Endothelial cell of umbilical vein (primary cell): ENCODE measurements around the gene OR52K2. TPM values are rescaled to one million over a fixed set of nuclear protein-coding genes. Genes with fewer than 3 reads are reported as not detected.

ENCODE experiments used
- BruUV-seq: library from RNA; stranded (reverse); fragments of 400-500 nt; replicated peaks from 2 replicates; lab custom pipeline; 2021; lab: Mats Ljungman, UMichigan
- CTCF ChIA-PET: fragments of 300-600, 350-600 bp; sonication (Branson Sonifier 250); formaldehyde crosslinking; loops from one replicate; lab custom pipeline; 2021; ENCODE audit warnings: antibody characterized with exemption, inconsistent platforms; lab: Charles Lee
- POLR2A ChIA-PET: fragments of 300-600, 350-600 bp; sonication (Branson Sonifier 250); formaldehyde crosslinking; loops from one replicate; lab custom pipeline; 2021; ENCODE audit warnings: antibody characterized with exemption, inconsistent platforms; lab: Charles Lee
- DNase-seq: peaks from one replicate; pipeline ENCODE4 v3.0.0-alpha.2; 2011; ENCODE audit warnings: low read depth, low spot score
- FAIRE-seq: peaks from 2 replicates; lab custom pipeline; 2011; peaks lifted over from hg19 to GRCh38; lab: Jason Lieb, UNC
- H2AFZ ChIP-seq: 2 replicates; pipeline ENCODE4 v1.6.0; 2012; ENCODE audit warnings: low read depth, low read length, control low read depth, inconsistent platforms
- H3K27ac ChIP-seq: 2 replicates; pipeline ENCODE4 v1.5.1; 2011; ENCODE audit warnings: low read depth, mild to moderate bottlenecking, control low read depth, low read length, moderate library complexity; ENCODE audit not compliant: insufficient read depth
- H3K27me3 ChIP-seq, 2 experiments: 2 replicates each; pipeline versions ENCODE4 v1.6.0 to v1.6.1; 2011; ENCODE audit warnings: low read length in 2 of 2, mixed read lengths in 1 of 2; ENCODE audit not compliant: control insufficient read depth in 2 of 2, insufficient read depth in 2 of 2
- H3K36me3 ChIP-seq, 2 experiments: 2 replicates in 1 of 2; 3 replicates in 1 of 2; pipeline ENCODE4 v1.5.1; 2011; ENCODE audit warnings: low read length in 2 of 2, mild to moderate bottlenecking in 1 of 2, moderate library complexity in 1 of 2; ENCODE audit not compliant: control insufficient read depth in 2 of 2, insufficient read depth in 2 of 2; ENCODE audit errors: extremely low read depth in 1 of 2
- H3K4me1 ChIP-seq: 3 replicates; pipeline ENCODE4 v1.5.1; 2011; ENCODE audit warnings: mild to moderate bottlenecking, low read length; ENCODE audit not compliant: control insufficient read depth, insufficient read depth; ENCODE audit errors: extremely low read depth
- H3K4me2 ChIP-seq: 2 replicates; pipeline ENCODE4 v1.6.1; 2011; ENCODE audit warnings: low read length, control low read depth, mixed read lengths; ENCODE audit not compliant: insufficient read depth
- H3K4me3 ChIP-seq, 3 experiments: fragments of 200-600 bp in 1 of 3; sonication (generic), shearing (Covaris generic) in 1 of 3; replicated peaks in 1 of 3; 2 replicates each; pipeline ENCODE4 v1.5.1; 2011 to 2016; ENCODE audit warnings: control low read depth in 3 of 3, low read length in 3 of 3, mild to moderate bottlenecking in 2 of 3, inconsistent platforms in 1 of 3, low read depth in 1 of 3, moderate library complexity in 1 of 3; ENCODE audit not compliant: insufficient read depth in 1 of 3
- H3K79me2 ChIP-seq: 2 replicates; pipeline ENCODE4 v1.6.0; 2012; ENCODE audit warnings: low read length, inconsistent platforms; ENCODE audit not compliant: control insufficient read depth, insufficient read depth
- H3K9ac ChIP-seq: replicated peaks from 2 replicates; pipeline ENCODE3; 2011; ENCODE audit warnings: low read length, control low read depth; ENCODE audit not compliant: insufficient read depth; ENCODE audit errors: extremely low read depth
- H3K9me1 ChIP-seq: replicated peaks from 3 replicates; pipeline ENCODE4 v1.6.0; 2011; ENCODE audit warnings: mild to moderate bottlenecking, low read length; ENCODE audit not compliant: control insufficient read depth, insufficient read depth; ENCODE audit errors: extremely low read depth
- H3K9me3 ChIP-seq: replicated peaks from 2 replicates; pipeline ENCODE4 v1.5.1; 2012; ENCODE audit warnings: low read length, inconsistent platforms; ENCODE audit not compliant: control insufficient read depth, insufficient read depth
- H4K20me1 ChIP-seq: replicated peaks from 2 replicates; pipeline ENCODE3; 2011; ENCODE audit warnings: mild to moderate bottlenecking, low read length; ENCODE audit not compliant: control insufficient read depth, insufficient read depth; ENCODE audit errors: extremely low read depth
- EZH2 ChIP-seq: IDR thresholded peaks from 2 replicates; pipeline ENCODE4 v1.6.1; 2012; ENCODE audit warnings: borderline replicate concordance, low read depth, mild to moderate bottlenecking, moderate library complexity, low read length, inconsistent platforms; ENCODE audit not compliant: severe bottlenecking
- FOS ChIP-seq: IDR thresholded peaks from 2 replicates; pipeline ENCODE4 v1.6.1; 2011; ENCODE audit warnings: mild to moderate bottlenecking, low read length, moderate library complexity, borderline replicate concordance; ENCODE audit not compliant: insufficient read depth
- GATA2 ChIP-seq: IDR thresholded peaks from 2 replicates; pipeline ENCODE4 v1.7.0; 2011; ENCODE audit warnings: low read depth, mild to moderate bottlenecking, moderate library complexity, mixed read lengths, low read length; ENCODE audit not compliant: insufficient read length, insufficient read depth
- JUN ChIP-seq: IDR thresholded peaks from 2 replicates; pipeline ENCODE4 v1.6.1; 2011; ENCODE audit warnings: borderline replicate concordance, low read depth; ENCODE audit not compliant: insufficient read length, insufficient read depth
- MYC ChIP-seq: IDR thresholded peaks from one replicate; pipeline ENCODE4 v1.6.1; 2011; ENCODE audit warnings: mild to moderate bottlenecking, low read depth, low read length
- POLR2A ChIP-seq: IDR thresholded peaks from 2 replicates; pipeline ENCODE4 v1.6.1; 2012; ENCODE audit warnings: low read depth, mild to moderate bottlenecking, control low read depth, low read length
- POLR2AphosphoS5 ChIP-seq: IDR thresholded peaks from 2 replicates; pipeline ENCODE4 v1.6.1; 2012; ENCODE audit warnings: low read depth, mild to moderate bottlenecking, control low read depth, low read length, moderate library complexity; ENCODE audit not compliant: insufficient read depth
- dilution Hi-C: fragments of 300-500 bp; cut with MboI; formaldehyde crosslinking; loops from one replicate; pipeline ENCODE4 v1.15.0; 2019; ENCODE audit warnings: low sequenced_read_pairs; ENCODE audit not compliant: extremely low pct_ligation_motif_present
- intact Hi-C: fragments of 100-400 bp; cut with micrococcal nuclease; formaldehyde crosslinking; loops from one replicate; pipeline ENCODE4 v1.10.0; 2022
- polyA plus RNA-seq, 4 experiments: library from polyadenylated mRNA; depleted of rRNA in 3 of 4; stranded (reverse) in 3 of 4; unstranded in 1 of 4; fragments of >200 nt; gene quantifications; 2 replicates each; pipeline versions ENCODE4 v1.2.1 to v1.2.3, GENCODE V29; 2011 to 2012; ENCODE audit warnings: missing spikeins in 1 of 4
- total RNA-seq: library from RNA; stranded (reverse); gene quantifications from 2 replicates; pipeline ENCODE4 v1.2.3, GENCODE V29; 2021
- TF ChIP-seq, protein P1 (sequence below), 2 donors: IDR thresholded peaks; 1 replicate in 1 of 2; 2 replicates in 1 of 2; pipeline ENCODE4 v1.5.1; 2011; ENCODE audit warnings: low read length in 2 of 2, mild to moderate bottlenecking in 2 of 2, moderate library complexity in 2 of 2, control low read depth in 1 of 2, inconsistent platforms in 1 of 2, low read depth in 1 of 2; ENCODE audit not compliant: insufficient read depth in 1 of 2; ENCODE audit errors: extremely low read depth in 1 of 2
- TF ChIP-seq, protein P2 (sequence below): IDR thresholded peaks from 2 replicates; pipeline ENCODE4 v1.6.1; 2011; ENCODE audit not compliant: insufficient read depth, insufficient read length

The OR52K2 gene
- total and polyA plus RNA-seq, 2 donors (not counting 3 experiments of a cell fraction or from before 2014, with no cell fraction given), result not detected

DNA sequence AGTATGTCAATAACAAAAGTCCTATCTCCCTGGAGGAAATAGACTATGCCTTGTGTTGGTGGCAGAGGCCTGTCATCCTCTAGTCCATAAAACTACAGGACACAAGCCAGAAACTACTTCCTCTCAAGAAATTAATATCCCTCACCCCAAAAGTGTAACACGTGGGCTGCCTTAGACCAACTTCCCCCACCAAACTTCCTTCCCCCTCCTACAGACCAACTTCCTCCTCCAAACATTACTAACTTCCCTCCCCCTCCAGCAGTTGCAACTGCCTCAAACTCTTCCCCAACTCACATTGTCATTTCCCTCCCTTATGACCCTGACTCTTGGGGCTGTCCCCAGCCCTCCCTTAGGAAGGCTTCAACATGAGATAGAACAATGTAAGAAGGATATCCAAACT, 6.3 kb downstream of the OR52K2 start:
- intact Hi-C loops, result no loop called here

More for the DNA sequence above, 6.3 kb downstream of the OR52K2 start:
- ChIA-PET POLR2A (no interaction called here), CTCF (no interaction called here)
- DNase-seq (no peak), FAIRE-seq (no peak)
- BruUV-seq, result no TSS peak
- Histone ChIP-seq H3K27me3 (no peaks in the 10 kb centered on the region), H3K4me2 (no peak overlapping the region), H3K9me1 (no peaks in the 10 kb centered on the region), H3K27ac (no peak overlapping the region), H3K36me3 (no peaks in the 10 kb centered on the region), H3K9ac (no peak overlapping the region), H3K9me3 (no peaks in the 10 kb centered on the region), H3K4me3 (no peak overlapping the region), H3K79me2 (no peaks in the 10 kb centered on the region), H3K4me1 (no peaks in the 10 kb centered on the region), H4K20me1 (no peaks in the 10 kb centered on the region), H2AFZ (no peak overlapping the region)
- dilution Hi-C loops, result no loop called here
- TF ChIP-seq MYC (no peak), FOS (no peak), JUN (no peak), EZH2 (no peak), GATA2 (no peak), POLR2A (no peak), POLR2AphosphoS5 (no peak)
- TF ChIP-seq, protein P1, sequence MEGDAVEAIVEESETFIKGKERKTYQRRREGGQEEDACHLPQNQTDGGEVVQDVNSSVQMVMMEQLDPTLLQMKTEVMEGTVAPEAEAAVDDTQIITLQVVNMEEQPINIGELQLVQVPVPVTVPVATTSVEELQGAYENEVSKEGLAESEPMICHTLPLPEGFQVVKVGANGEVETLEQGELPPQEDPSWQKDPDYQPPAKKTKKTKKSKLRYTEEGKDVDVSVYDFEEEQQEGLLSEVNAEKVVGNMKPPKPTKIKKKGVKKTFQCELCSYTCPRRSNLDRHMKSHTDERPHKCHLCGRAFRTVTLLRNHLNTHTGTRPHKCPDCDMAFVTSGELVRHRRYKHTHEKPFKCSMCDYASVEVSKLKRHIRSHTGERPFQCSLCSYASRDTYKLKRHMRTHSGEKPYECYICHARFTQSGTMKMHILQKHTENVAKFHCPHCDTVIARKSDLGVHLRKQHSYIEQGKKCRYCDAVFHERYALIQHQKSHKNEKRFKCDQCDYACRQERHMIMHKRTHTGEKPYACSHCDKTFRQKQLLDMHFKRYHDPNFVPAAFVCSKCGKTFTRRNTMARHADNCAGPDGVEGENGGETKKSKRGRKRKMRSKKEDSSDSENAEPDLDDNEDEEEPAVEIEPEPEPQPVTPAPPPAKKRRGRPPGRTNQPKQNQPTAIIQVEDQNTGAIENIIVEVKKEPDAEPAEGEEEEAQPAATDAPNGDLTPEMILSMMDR (IDR thresholded peaks at IDR 0.05; ENCODE audit: extremely low read depth in 1 of 2, insufficient read depth in 1 of 2, low read depth in 1 of 2, low read length in 2 of 2), result no peak
- TF ChIP-seq, protein P2, sequence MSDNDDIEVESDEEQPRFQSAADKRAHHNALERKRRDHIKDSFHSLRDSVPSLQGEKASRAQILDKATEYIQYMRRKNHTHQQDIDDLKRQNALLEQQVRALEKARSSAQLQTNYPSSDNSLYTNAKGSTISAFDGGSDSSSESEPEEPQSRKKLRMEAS, result no peak
